Stimulated activated CD4-positive, alpha-beta T cell treated with anti-CD3 and anti-CD28 coated beads, Interleukin-4, amount 100 ng/mL, for 4 hours (primary cell): ENCODE results near the gene SP100.
"Not testable (repeated sequence)": the region's sequence is repeated elsewhere in the genome, so short reads cannot be mapped to it uniquely, and the experiment has no call there.

Experiments
- DNase-seq, 2 experiments: peaks; one replicate each; pipeline ENCODE4 v3.0.0-alpha.2; 2020

Gene SP100

GRCh38 chr2:230422149-230422548 lies 6.1 kb downstream of the SP100 start:
- DNase-seq, result no peak

- DNase-seq, result no peak
Measured at GRCh38 chr2:230423851-230424458, 8.0 kb downstream of the SP100 start.

GRCh38 chr2:230425377-230425776 lies 9.4 kb downstream of the SP100 start:
- no peak for DNase-seq

- DNase-seq, result no peak
Measured at GRCh38 chr2:230429513-230429912, 13.5 kb downstream of the SP100 start.

- DNase-seq, result no peak
Measured at GRCh38 chr2:230430957-230431910, 15.2 kb downstream of the SP100 start.

GRCh38 chr2:230434677-230435324 lies 18.8 kb downstream of the SP100 start:
- no peak for DNase-seq

GRCh38 chr2:230435431-230435830 lies 19.4 kb downstream of the SP100 start:
- DNase-seq, result peak in 1 of 2 experiments; percentile 27

- DNase-seq, result not testable (repeated sequence)
Measured at GRCh38 chr2:230439121-230439520, 23.1 kb downstream of the SP100 start.

- DNase-seq, result no peak
Measured at GRCh38 chr2:230439590-230439989, 23.6 kb downstream of the SP100 start.

GRCh38 chr2:230441227-230441897 lies 25.4 kb downstream of the SP100 start:
- DNase-seq, result peak in 1 of 2 experiments; percentile 44

GRCh38 chr2:230443541-230443940 lies 27.5 kb downstream of the SP100 start:
- no peak for DNase-seq

GRCh38 chr2:230444832-230445231 lies 28.8 kb downstream of the SP100 start:
- no peak for DNase-seq

GRCh38 chr2:230447036-230447435 lies 31.0 kb downstream of the SP100 start:
- no peak for DNase-seq

GRCh38 chr2:230447455-230448451 lies 31.8 kb downstream of the SP100 start:
- peak in 1 of 2 experiments; percentile 20 for DNase-seq

- DNase-seq, result no peak
Measured at GRCh38 chr2:230449901-230450467, 34.0 kb downstream of the SP100 start.

GRCh38 chr2:230453006-230453405 lies 37.0 kb downstream of the SP100 start:
- no peak for DNase-seq

- DNase-seq, result no peak
Measured at GRCh38 chr2:230455005-230455684, 39.1 kb downstream of the SP100 start.

GRCh38 chr2:230457073-230457768 lies 41.2 kb downstream of the SP100 start:
- no peak for DNase-seq

- no peak for DNase-seq
Measured at GRCh38 chr2:230457793-230458192, 41.8 kb downstream of the SP100 start.

- no peak for DNase-seq
Measured at GRCh38 chr2:230459216-230459615, 43.2 kb downstream of the SP100 start.
